Naive thymus-derived CD8-positive, alpha-beta T cell (primary cell): ENCODE data around the gene ACER1. TPM values are rescaled to one million over a fixed set of nuclear protein-coding genes. Genes with fewer than 3 reads are reported as not detected.

Experiments used
- ATAC-seq, 2 donors: fragments of 150-1000 bp; cut with Tn5 transposase in 1 of 2; sonication (Bioruptor Pico), chemical (Tn5 transposase) in 1 of 2; 1 replicate in 1 of 2; 2 replicates in 1 of 2; pipeline ENCODE4 v1.10.0; 2021; ENCODE audit warnings: mild to moderate bottlenecking in 2 of 2, moderate library complexity in 2 of 2
- POLR2A ChIA-PET: fragments of 350-600 bp; sonication (Branson Sonifier 250); formaldehyde crosslinking; loops from one replicate; lab custom pipeline; 2021; ENCODE audit warnings: antibody characterized with exemption; lab: Charles Lee
- DNase-seq, 10 donors: peaks; one replicate each; pipeline versions ENCODE4 v3.0.0 to v3.0.0-alpha.2; 2020 to 2022
- H3K27ac Mint-ChIP-seq, 10 donors: one replicate each; pipeline ENCODE4 v1.8.0; 2020 to 2022; ENCODE audit warnings: mild to moderate bottlenecking in 10 of 10, mixed read lengths in 10 of 10, moderate library complexity in 4 of 10, inconsistent platforms in 1 of 10
- H3K27me3 Mint-ChIP-seq, 5 donors: one replicate each; pipeline ENCODE4 v1.8.0; 2021 to 2022; ENCODE audit warnings: mixed read lengths in 5 of 5
- H3K36me3 Mint-ChIP-seq, 3 donors: one replicate each; pipeline ENCODE4 v1.8.0; 2020 to 2022; ENCODE audit warnings: mixed read lengths in 3 of 3, mild to moderate bottlenecking in 2 of 3, inconsistent platforms in 1 of 3
- H3K4me1 Mint-ChIP-seq, 4 donors: one replicate each; pipeline ENCODE4 v1.8.0; 2021 to 2022; ENCODE audit warnings: mixed read lengths in 4 of 4
- H3K4me3 Mint-ChIP-seq, 10 donors: one replicate each; pipeline ENCODE4 v1.8.0; 2020 to 2022; ENCODE audit warnings: mild to moderate bottlenecking in 10 of 10, mixed read lengths in 10 of 10, moderate library complexity in 6 of 10, inconsistent platforms in 1 of 10
- H3K9me3 Mint-ChIP-seq, 9 donors: one replicate each; pipeline ENCODE4 v1.8.0; 2020 to 2022; ENCODE audit warnings: mixed read lengths in 9 of 9, mild to moderate bottlenecking in 3 of 9, inconsistent platforms in 1 of 9, moderate library complexity in 1 of 9
- polyA plus RNA-seq, 3 donors: library from polyadenylated mRNA; unstranded; fragments of 300-500 nt; fragmentation: Illumina TruSeq; gene quantifications; one replicate each; pipeline ENCODE4 v1.2.3, GENCODE V29; 2021
- total RNA-seq, 8 experiments: library from RNA in 2 of 8; stranded (reverse) in 2 of 8; gene quantifications; one replicate each; pipeline ENCODE4 v1.2.3 and lab custom pipeline; 2021 to 2026

The ACER1 gene
- total and polyA plus RNA-seq, 5 experiments from 2014 or later, result 0.91 to 2.6 (median 1.4) TPM

DNA sequence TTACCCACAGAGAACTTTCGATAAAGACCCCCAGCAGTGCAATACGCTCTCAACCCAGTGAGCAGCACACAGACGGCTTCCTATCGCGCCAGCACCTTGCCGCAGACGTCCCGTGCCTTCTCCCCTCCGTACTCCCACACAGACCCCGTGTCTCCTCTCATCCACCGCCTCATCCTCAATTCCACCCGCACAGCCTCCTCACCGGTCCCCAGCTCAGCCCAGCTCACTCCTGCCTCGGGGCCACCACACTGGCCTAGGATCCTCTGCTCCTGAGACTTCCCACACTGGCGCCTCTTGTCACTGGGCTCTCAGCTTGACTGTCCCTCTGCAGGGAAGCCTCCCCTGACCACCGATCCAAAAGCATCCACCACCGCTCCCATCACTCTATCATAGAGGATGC, 62.6 kb downstream of the ACER1 start:
- ATAC-seq (no peak), DNase-seq (no peak)
- Mint-ChIP-seq H3K4me3 (no peak overlapping the region), H3K9me3 (no peaks in the 10 kb centered on the region), H3K4me1 (peaks cover 28 to 71% (median 47%) of the 10 kb centered on the region in 4 donors), H3K27me3 (no peaks in the 10 kb centered on the region), H3K27ac (peak overlapping the region in 3 of 10 donors; percentile 36 to 76 (median 71)), H3K36me3 (peaks cover 0 to 54% (median 3%) of the 10 kb centered on the region in 3 donors)
- POLR2A ChIA-PET, result no interaction called here

- Mint-ChIP-seq H3K27me3 (no peaks in the 10 kb centered on the region), H3K27ac (peak overlapping the region in 4 of 10 donors; percentile 20 to 90 (median 67)), H3K4me3 (no peak overlapping the region), H3K36me3 (peaks cover 0 to 58% (median 3%) of the 10 kb centered on the region in 3 donors), H3K4me1 (peaks cover 23 to 65% (median 41%) of the 10 kb centered on the region in 4 donors), H3K9me3 (no peaks in the 10 kb centered on the region)
- DNase-seq (no peak), ATAC-seq (no peak)
- POLR2A ChIA-PET, result interaction anchor here (0.6 kb wide), 1 partner anchor 10 kb away, joined by 3 read pairs; no protein-coding TSS in a partner anchor
Observed at GRCh38 chr19:6270076-6270745, 63.2 kb downstream of the ACER1 start.

DNA sequence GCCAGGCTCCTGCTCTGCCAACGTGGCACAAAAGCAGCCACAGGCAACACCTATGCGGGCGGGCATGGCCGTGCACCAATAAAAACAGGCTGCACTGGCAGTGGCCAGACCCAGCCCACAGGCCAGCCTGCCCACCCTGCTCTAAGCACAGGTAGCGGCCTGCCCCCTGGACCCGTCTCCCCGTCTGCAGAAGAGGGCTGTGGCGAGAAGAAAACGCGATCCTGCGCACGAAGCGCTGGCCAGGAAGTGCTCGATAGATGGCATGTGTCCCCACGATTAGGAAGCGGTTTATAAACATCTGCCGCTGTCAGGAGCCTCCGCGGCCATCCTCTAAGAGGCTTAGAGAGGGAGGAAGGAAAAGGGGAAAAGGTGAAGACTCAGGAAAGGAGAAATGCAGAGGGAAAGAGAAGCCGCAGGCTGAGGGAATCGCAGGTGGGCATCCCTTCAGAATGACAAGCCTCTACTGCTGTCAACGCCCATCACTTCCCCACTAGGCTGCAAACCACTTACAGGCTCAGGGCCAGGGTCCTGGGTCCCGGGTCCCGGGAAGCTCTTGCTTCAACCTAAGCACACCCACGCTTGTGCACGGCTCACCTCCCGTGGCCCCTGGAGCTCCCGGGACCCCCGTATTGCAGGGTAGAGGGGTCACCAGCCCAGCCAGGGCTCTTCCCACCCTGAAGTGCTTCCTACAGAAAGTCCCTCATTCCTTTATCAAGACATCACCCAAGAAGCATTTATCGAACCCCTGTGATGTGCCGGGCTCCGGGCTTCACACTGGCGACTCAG, 64.1 kb downstream of the ACER1 start:
- peak overlapping the region in 3 of 10 donors; percentile 57 to 90 (median 81) for H3K27ac Mint-ChIP-seq
- no peaks in the 10 kb centered on the region for H3K9me3 Mint-ChIP-seq
- no peak overlapping the region for H3K4me3 Mint-ChIP-seq
- peaks cover 23 to 56% (median 34%) of the 10 kb centered on the region in 4 donors for H3K4me1 Mint-ChIP-seq
- ATAC-seq (no peak), DNase-seq (no peak)
- no peaks in the 10 kb centered on the region for H3K27me3 Mint-ChIP-seq
- peaks cover 0 to 66% (median 3%) of the 10 kb centered on the region in 3 donors for H3K36me3 Mint-ChIP-seq
- POLR2A ChIA-PET, result no interaction called here

DNA sequence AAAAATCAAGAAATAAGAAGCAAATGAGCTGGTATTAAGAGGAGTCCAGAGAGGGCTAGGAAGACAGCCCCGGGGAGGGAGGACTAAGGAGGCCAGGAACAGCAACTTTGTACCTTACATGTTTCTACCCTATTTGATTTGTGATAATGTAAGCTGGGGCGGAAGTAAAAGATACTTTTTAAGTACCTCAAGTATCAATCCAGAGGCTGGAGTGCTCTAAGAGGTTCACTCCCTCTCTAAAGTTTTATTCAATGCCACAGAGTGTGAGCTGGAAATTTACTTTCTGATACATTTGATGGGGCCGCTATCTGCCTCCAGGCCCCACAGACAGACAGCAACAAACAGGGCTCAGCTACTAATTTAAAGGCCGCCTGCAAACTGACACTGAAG, 65.0 kb downstream of the ACER1 start:
- H3K27me3 Mint-ChIP-seq, result no peaks in the 10 kb centered on the region
- no peak for DNase-seq
- H3K4me1 Mint-ChIP-seq, result peaks cover 21 to 50% (median 28%) of the 10 kb centered on the region in 4 donors
- H3K36me3 Mint-ChIP-seq, result peaks cover 0 to 72% (median 3%) of the 10 kb centered on the region in 3 donors
- no peak overlapping the region for H3K4me3 Mint-ChIP-seq
- H3K27ac Mint-ChIP-seq, result peak overlapping the region in 7 of 10 donors; percentile 14 to 72 (median 44)
- no peak for ATAC-seq
- no peaks in the 10 kb centered on the region for H3K9me3 Mint-ChIP-seq
- POLR2A ChIA-PET, result no interaction called here

DNA sequence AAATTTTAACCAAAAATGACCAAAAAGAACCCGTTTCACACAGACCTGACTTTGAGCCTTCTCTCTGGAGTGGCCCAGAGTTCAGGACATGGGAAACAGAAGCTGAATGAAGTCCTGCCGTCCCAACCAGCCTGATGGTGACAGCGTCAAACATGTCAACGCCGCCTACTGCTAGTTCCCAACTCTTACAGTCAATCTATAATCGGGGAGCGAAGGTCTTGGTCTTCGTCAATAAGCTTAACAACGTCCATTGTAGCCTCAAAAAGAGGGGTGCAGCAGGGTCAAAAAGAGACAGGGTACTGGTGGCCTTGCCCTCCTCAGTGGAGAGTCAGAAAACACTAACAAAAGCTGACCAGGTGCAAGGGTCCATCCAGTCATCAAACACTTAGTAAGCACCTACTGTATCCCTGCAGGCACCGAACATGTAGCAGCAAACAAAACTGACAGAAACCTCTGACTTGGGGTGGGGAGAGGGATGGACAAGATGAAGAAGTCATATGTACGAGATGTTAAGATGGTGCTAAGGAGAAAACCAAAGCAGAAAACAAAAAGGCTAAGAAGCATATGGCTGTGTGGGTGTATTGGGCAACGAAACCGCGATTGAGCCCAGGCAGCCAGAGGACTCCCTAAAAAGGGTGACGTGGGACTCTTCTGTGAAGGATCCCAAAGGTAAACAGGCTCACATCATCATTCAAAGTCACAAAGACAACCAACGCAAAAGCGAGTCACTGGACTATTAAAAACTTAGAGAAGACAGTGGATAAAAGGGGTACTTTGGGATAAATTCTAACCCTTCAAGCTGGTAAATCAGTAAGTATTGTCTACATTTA, 65.6 kb downstream of the ACER1 start:
- peaks cover 0 to 75% (median 3%) of the 10 kb centered on the region in 3 donors for H3K36me3 Mint-ChIP-seq
- POLR2A ChIA-PET, result no interaction called here
- H3K27me3 Mint-ChIP-seq, result no peaks in the 10 kb centered on the region

DNA sequence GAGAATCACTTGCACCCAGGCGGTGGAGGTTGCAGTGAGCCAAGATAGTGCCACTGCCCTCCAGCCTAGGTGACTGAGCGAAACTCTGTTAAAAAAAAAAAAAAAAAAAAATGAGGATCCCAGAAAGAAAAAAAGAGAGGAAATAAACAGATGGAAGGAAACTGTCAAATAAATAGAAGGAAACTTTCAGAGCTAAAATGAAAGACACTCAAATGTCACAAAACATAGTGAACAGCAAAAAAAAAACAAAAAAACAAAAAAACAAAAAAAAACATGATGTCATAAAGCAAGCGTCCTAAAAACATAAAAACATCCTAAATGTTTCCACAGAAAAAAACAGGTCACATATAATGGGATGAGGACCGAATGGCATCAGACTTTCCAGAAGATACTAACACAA, 68.6 kb downstream of the ACER1 start:
- Mint-ChIP-seq H3K9me3 (no peaks in the 10 kb centered on the region), H3K36me3 (peaks cover 0 to 69% (median 4%) of the 10 kb centered on the region in 3 donors), H3K27ac (peak overlapping the region in 2 of 10 donors; percentile 25 to 93), H3K4me3 (no peak overlapping the region), H3K4me1 (peaks cover 10 to 51% (median 25%) of the 10 kb centered on the region in 4 donors), H3K27me3 (no peaks in the 10 kb centered on the region)
- no peak for DNase-seq
- no peak for ATAC-seq
- POLR2A ChIA-PET, result interaction anchor here (0.7 kb wide), 1 partner anchor 15 kb away, joined by 10 read pairs; no protein-coding TSS in a partner anchor

More for the DNA sequence above, 65.6 kb downstream of the ACER1 start:
- ATAC-seq (no peak), DNase-seq (no peak)
- H3K4me3 Mint-ChIP-seq, result no peak overlapping the region
- H3K9me3 Mint-ChIP-seq, result no peaks in the 10 kb centered on the region
- peaks cover 22 to 49% (median 26%) of the 10 kb centered on the region in 4 donors for H3K4me1 Mint-ChIP-seq
- peak overlapping the region in 8 of 10 donors; percentile 20 to 72 (median 44) for H3K27ac Mint-ChIP-seq

GRCh38 chr19:6263735-6264444, 69.5 kb downstream of the ACER1 start:
- H3K4me1 Mint-ChIP-seq, result peaks cover 9 to 52% (median 28%) of the 10 kb centered on the region in 4 donors
- H3K27ac Mint-ChIP-seq, result peak overlapping the region in 8 of 10 donors; percentile 15 to 93 (median 78)
- POLR2A ChIA-PET, result no interaction called here

DNA sequence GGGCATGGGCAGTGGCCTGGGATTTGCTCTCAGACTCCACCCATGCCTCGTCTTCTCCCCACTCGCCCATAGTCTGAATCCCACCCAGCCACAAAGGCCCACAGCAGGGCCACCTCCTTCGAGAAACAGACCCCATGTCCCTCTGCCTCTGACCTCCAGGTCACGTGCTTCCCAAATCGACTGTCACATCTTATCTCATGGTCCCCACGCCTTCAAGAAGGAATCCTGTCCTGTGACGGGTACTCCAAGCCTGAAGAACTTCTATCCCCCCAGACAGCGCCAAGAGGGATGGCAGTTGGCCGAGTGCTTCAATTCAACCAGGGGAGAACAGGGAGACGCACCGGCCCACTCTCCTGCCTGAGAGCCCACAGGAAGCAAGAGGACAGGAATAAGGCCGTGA, 70.1 kb downstream of the ACER1 start:
- Mint-ChIP-seq H3K4me3 (peak overlapping the region in 4 of 10 donors; percentile 1 to 55 (median 30)), H3K27me3 (no peaks in the 10 kb centered on the region), H3K27ac (peak overlapping the region in 8 of 10 donors; percentile 11 to 93 (median 78)), H3K36me3 (peaks cover 0 to 71% (median 1%) of the 10 kb centered on the region in 3 donors), H3K4me1 (peaks cover 13 to 52% (median 27%) of the 10 kb centered on the region in 4 donors), H3K9me3 (no peaks in the 10 kb centered on the region)
- POLR2A ChIA-PET, result no interaction called here
- ATAC-seq (no peak), DNase-seq (peak in 1 of 10 donors; percentile 32)

More at GRCh38 chr19:6263735-6264444, 69.5 kb downstream of the ACER1 start:
- H3K4me3 Mint-ChIP-seq, result no peak overlapping the region
- no peaks in the 10 kb centered on the region for H3K27me3 Mint-ChIP-seq
- ATAC-seq (no peak), DNase-seq (no peak)
- H3K9me3 Mint-ChIP-seq, result no peaks in the 10 kb centered on the region
- H3K36me3 Mint-ChIP-seq, result peaks cover 0 to 71% (median 1%) of the 10 kb centered on the region in 3 donors

DNA sequence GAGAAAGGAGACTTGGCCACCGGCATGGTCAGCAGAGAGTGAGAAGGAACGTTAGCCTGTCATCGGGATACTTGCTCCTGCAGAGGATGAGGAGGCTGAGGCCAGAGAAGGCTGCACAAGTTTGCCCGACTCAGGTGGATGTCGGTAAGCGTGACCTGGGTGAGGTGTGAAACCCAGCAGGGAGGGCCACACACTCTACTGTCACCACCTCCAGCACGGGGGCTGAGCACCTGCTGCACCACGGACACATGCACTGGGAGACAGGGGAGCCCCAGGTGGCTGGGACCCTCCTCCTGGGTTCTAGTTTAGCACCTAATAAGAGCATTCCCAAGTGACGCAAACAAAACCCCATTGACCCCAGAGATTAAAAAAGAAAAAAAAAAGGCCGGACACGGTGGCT, 70.9 kb downstream of the ACER1 start:
- ATAC-seq (no peak), DNase-seq (peak in 1 of 10 donors; percentile 30)
- H3K4me1 Mint-ChIP-seq, result peaks cover 17 to 46% (median 29%) of the 10 kb centered on the region in 4 donors
- H3K27ac Mint-ChIP-seq, result peak overlapping the region in 7 of 10 donors; percentile 41 to 93 (median 81)
- no peaks in the 10 kb centered on the region for H3K27me3 Mint-ChIP-seq
- no peaks in the 10 kb centered on the region for H3K9me3 Mint-ChIP-seq
- POLR2A ChIA-PET, result no interaction called here
- H3K4me3 Mint-ChIP-seq, result peak overlapping the region in 7 of 10 donors; percentile 55 to 89 (median 75)
- H3K36me3 Mint-ChIP-seq, result peaks cover 0 to 71% (median 1%) of the 10 kb centered on the region in 3 donors

- peak overlapping the region in 6 of 10 donors; percentile 13 to 93 (median 82) for H3K27ac Mint-ChIP-seq
- ATAC-seq (no peak), DNase-seq (peak in 1 of 10 donors; percentile 28)
- H3K4me3 Mint-ChIP-seq, result peak overlapping the region in 7 of 10 donors; percentile 55 to 89 (median 75)
- no peaks in the 10 kb centered on the region for H3K27me3 Mint-ChIP-seq
- H3K9me3 Mint-ChIP-seq, result no peaks in the 10 kb centered on the region
- H3K36me3 Mint-ChIP-seq, result peaks cover 0 to 73% (median 2%) of the 10 kb centered on the region in 3 donors
- H3K4me1 Mint-ChIP-seq, result peaks cover 18 to 45% (median 33%) of the 10 kb centered on the region in 4 donors
- POLR2A ChIA-PET, result interaction anchor here (0.7 kb wide), 1 partner anchor 132 kb away, joined by 4 read pairs; no protein-coding TSS in a partner anchor
Observed at GRCh38 chr19:6261883-6262282, 71.5 kb downstream of the ACER1 start.

- DNase-seq, result peak in 6 of 10 donors; percentile 4 to 50 (median 34)
- H3K4me1 Mint-ChIP-seq, result peaks cover 17 to 46% (median 33%) of the 10 kb centered on the region in 4 donors
- ATAC-seq, result peak; percentile 72 to 81
- H3K4me3 Mint-ChIP-seq, result peak overlapping the region in 5 of 10 donors; percentile 74 to 89 (median 80)
- peak overlapping the region in 3 of 10 donors; percentile 29 to 84 (median 81) for H3K27ac Mint-ChIP-seq
- H3K27me3 Mint-ChIP-seq, result no peaks in the 10 kb centered on the region
- peaks cover 0 to 72% (median 5%) of the 10 kb centered on the region in 3 donors for H3K36me3 Mint-ChIP-seq
- H3K9me3 Mint-ChIP-seq, result no peaks in the 10 kb centered on the region
- POLR2A ChIA-PET, result interaction anchor here (0.5 kb wide), 1 partner anchor 263 kb away, joined by 3 read pairs; no protein-coding TSS in a partner anchor
Observed at GRCh38 chr19:6260912-6261650, 72.3 kb downstream of the ACER1 start.
